Ishikawa (cell line): ENCODE data around the gene XRRA1.

ENCODE experiments used
- CEBPB ChIP-seq: IDR thresholded peaks from 2 replicates; pipeline ENCODE4 v1.6.1; 2012
- EGR1 ChIP-seq: IDR thresholded peaks from 2 replicates; pipeline ENCODE4 v1.6.1; 2012
- EP300 ChIP-seq: IDR thresholded peaks from 2 replicates; pipeline ENCODE4 v1.6.1; 2012; ENCODE audit warnings: borderline replicate concordance
- FOXM1 ChIP-seq: IDR thresholded peaks from 2 replicates; pipeline ENCODE4 v1.6.1; 2012; ENCODE audit warnings: low read depth, borderline replicate concordance
- MAX ChIP-seq: IDR thresholded peaks from 2 replicates; pipeline ENCODE4 v1.6.1; 2012
- RAD21 ChIP-seq: IDR thresholded peaks from 2 replicates; pipeline ENCODE4 v1.6.1; 2012; ENCODE audit warnings: low read depth
- TAF1 ChIP-seq: IDR thresholded peaks from 2 replicates; pipeline ENCODE4 v1.6.1; 2012; ENCODE audit warnings: low read depth, mild to moderate bottlenecking
- TEAD4 ChIP-seq: IDR thresholded peaks from 2 replicates; pipeline ENCODE4 v1.6.1; 2012
- USF1 ChIP-seq: IDR thresholded peaks from 2 replicates; pipeline ENCODE4 v1.6.1; 2012
- YY1 ChIP-seq: IDR thresholded peaks from 2 replicates; pipeline ENCODE4 v1.6.1; 2012; ENCODE audit warnings: low read depth
- ZBTB7A ChIP-seq: IDR thresholded peaks from 2 replicates; pipeline ENCODE4 v1.6.1; 2012; ENCODE audit warnings: low read depth

GRCh38 chr11:74816664-74817063, 132.2 kb downstream of the XRRA1 start:
- TF ChIP-seq ZBTB7A (no peak), EP300 (no peak), CEBPB (no peak), TAF1 (no peak), EGR1 (no peak), TEAD4 (no peak), MAX (no peak), USF1 (no peak), FOXM1 (no peak), RAD21 (no peak), YY1 (no peak)
